ENCODE results near the gene DCTN5. TPM values are rescaled to one million over a fixed set of nuclear protein-coding genes. Genes with fewer than 3 reads are reported as not detected.
A peak's percentile ranks its signal among the peaks of the same experiment; 100 is the strongest.

DCTN5 gene
- total and polyA plus RNA-seq, 2 of the 13 experiments (the other 11 are each of a cell fraction or from before 2014, with no cell fraction given), result 105 to 207 TPM

GRCh38 chr16:23673971-23674614 is 32.8 kb downstream of the DCTN5 start (continued):
- TF ChIP-seq RELA (CRISPR knock-in tag; IDR thresholded peaks at IDR 0.05), result no peak
- no peak for TF ChIP-seq ZNF414 (CRISPR knock-in tag; IDR thresholded peaks at IDR 0.05)
- TF ChIP-seq ETV5 (CRISPR knock-in tag; IDR thresholded peaks at IDR 0.05; ENCODE audit: borderline replicate concordance), result 0 out of 2 replicates have a peak, but pooled peaks have one; percentile 0
- TF ChIP-seq ZBTB39 (CRISPR knock-in tag; IDR thresholded peaks at IDR 0.05), result no peak
- no peak for TF ChIP-seq ZNF362 (CRISPR knock-in tag; IDR thresholded peaks at IDR 0.05; ENCODE audit: borderline replicate concordance)
- peak; percentile 62 for TF ChIP-seq SAP130 (CRISPR knock-in tag; IDR thresholded peaks at IDR 0.05; ENCODE audit: low read depth)
- TF ChIP-seq SMAD9 (CRISPR knock-in tag; IDR thresholded peaks at IDR 0.05), result no peak
- TF ChIP-seq UBTF (CRISPR knock-in tag; IDR thresholded peaks at IDR 0.05), result peak; percentile 22; the same call in 1 of the 2 replicates
- TF ChIP-seq FOXP4 (CRISPR knock-in tag; IDR thresholded peaks at IDR 0.05), result 0 out of 2 replicates have a peak, but pooled peaks have one; percentile 8
- peak; percentile 47; the same call in 1 of the 2 replicates for TF ChIP-seq TBX2 (CRISPR knock-in tag; IDR thresholded peaks at IDR 0.05; ENCODE audit: borderline replicate concordance)
- TF ChIP-seq SNAI1 (CRISPR knock-in tag; IDR thresholded peaks at IDR 0.05; ENCODE audit: borderline replicate concordance), result no peak
- TF ChIP-seq FOXJ3 (CRISPR knock-in tag; IDR thresholded peaks at IDR 0.05; ENCODE audit: borderline replicate concordance), result no peak
- TF ChIP-seq TCF7 (IDR thresholded peaks at IDR 0.05; ENCODE audit: low read depth), result no peak
- TF ChIP-seq GZF1 (CRISPR knock-in tag; IDR thresholded peaks at IDR 0.05), result no peak
- no peak for TF ChIP-seq ZNF17 (CRISPR knock-in tag; IDR thresholded peaks at IDR 0.05)
- TF ChIP-seq KDM1A (CRISPR knock-in tag; IDR thresholded peaks at IDR 0.05), result no peak
- TF ChIP-seq NFKBIZ (CRISPR knock-in tag; IDR thresholded peaks at IDR 0.05), result no peak
- TF ChIP-seq RFX5 (IDR thresholded peaks at IDR 0.05; ENCODE audit: low read depth, low read length), result no peak
- TF ChIP-seq ZNF550 (CRISPR knock-in tag; IDR thresholded peaks at IDR 0.05; ENCODE audit: borderline replicate concordance), result no peak
- TF ChIP-seq IRX3 (CRISPR knock-in tag; IDR thresholded peaks at IDR 0.05; ENCODE audit: borderline replicate concordance, low read depth), result no peak
- no peak for TF ChIP-seq BRF2 (CRISPR knock-in tag; IDR thresholded peaks at IDR 0.05)
